Measurements from ENCODE around the gene CPED1.

Gene CPED1

GRCh38 chr7:121304102-121304658 is 315.7 kb downstream of the CPED1 start:
- Histone ChIP-seq H3K14ac (ENCODE audit: low read length) (no peak overlapping the region), H3K27me3 (ENCODE audit: control insufficient read depth in 3 of 3, insufficient read depth in 3 of 3, low read depth in 1 of 3, low read length in 3 of 3) (no peaks in the 10 kb centered on the region), H2BK15ac (ENCODE audit: low read length) (no peak overlapping the region), H3K27ac (replicated peaks; ENCODE audit: low read length) (no peak overlapping the region), H3K9me3 (replicated peaks in 1 of 2; ENCODE audit: control insufficient read depth in 2 of 2, insufficient read depth in 1 of 2, low read depth in 1 of 2, low read length in 2 of 2) (no peaks in the 10 kb centered on the region), H3K18ac (ENCODE audit: low read length) (no peak overlapping the region), H3K4me2 (ENCODE audit: insufficient read depth, low read length, poor library complexity, severe bottlenecking) (no peak overlapping the region), H3K4ac (ENCODE audit: low read length) (no peak overlapping the region), H2BK5ac (ENCODE audit: low read length) (no peak overlapping the region), H4K91ac (ENCODE audit: low read depth, low read length, poor library complexity) (no peak overlapping the region), H2AK5ac (ENCODE audit: low read depth, low read length) (no peak overlapping the region), H2BK120ac (ENCODE audit: low read depth, low read length) (no peak overlapping the region), H4K8ac (ENCODE audit: low read depth, low read length) (no peak overlapping the region), H3K79me1 (ENCODE audit: low read depth, low read length) (no peaks in the 10 kb centered on the region), H3K4me1 (ENCODE audit: control insufficient read depth in 2 of 2, insufficient read depth in 1 of 2, low read depth in 1 of 2, low read length in 2 of 2) (no peaks in the 10 kb centered on the region), H3K9ac (ENCODE audit: low read depth, low read length, poor library complexity) (no peak overlapping the region), H2AFZ (ENCODE audit: low read length) (no peak overlapping the region), H3K36me3 (replicated peaks in 1 of 2; ENCODE audit: control insufficient read depth in 2 of 2, insufficient read depth in 2 of 2, low read length in 2 of 2) (no peaks in the 10 kb centered on the region), H3K4me3 (ENCODE audit: low read length in 2 of 2) (no peak overlapping the region), H2BK12ac (ENCODE audit: low read length) (no peak overlapping the region), H3K23ac (ENCODE audit: low read depth, low read length, poor library complexity) (no peak overlapping the region)
- no CpG with 5 or more reads among the region's 1 CpG for WGBS, 2 donors (ENCODE audit: extremely low coverage in 2 of 2, insufficient read length in 2 of 2, insufficient replicate concordance in 1 of 2)
- DNase-seq (ENCODE audit: low spot score): no peak

- Histone ChIP-seq H4K8ac (ENCODE audit: low read depth, low read length) (no peak overlapping the region), H2AFZ (ENCODE audit: low read length) (no peak overlapping the region), H3K36me3 (replicated peaks in 1 of 2; ENCODE audit: control insufficient read depth in 2 of 2, insufficient read depth in 2 of 2, low read length in 2 of 2) (no peaks in the 10 kb centered on the region), H3K9ac (ENCODE audit: low read depth, low read length, poor library complexity) (no peak overlapping the region), H3K23ac (ENCODE audit: low read depth, low read length, poor library complexity) (no peak overlapping the region), H4K91ac (ENCODE audit: low read depth, low read length, poor library complexity) (no peak overlapping the region), H3K4me3 (ENCODE audit: low read length in 2 of 2) (no peak overlapping the region), H2BK120ac (ENCODE audit: low read depth, low read length) (no peak overlapping the region), H3K14ac (ENCODE audit: low read length) (no peak overlapping the region), H2BK5ac (ENCODE audit: low read length) (no peak overlapping the region), H2AK5ac (ENCODE audit: low read depth, low read length) (no peak overlapping the region), H2BK15ac (ENCODE audit: low read length) (no peak overlapping the region), H3K4me1 (ENCODE audit: control insufficient read depth in 2 of 2, insufficient read depth in 1 of 2, low read depth in 1 of 2, low read length in 2 of 2) (no peaks in the 10 kb centered on the region), H3K79me1 (ENCODE audit: low read depth, low read length) (no peaks in the 10 kb centered on the region), H3K27ac (replicated peaks; ENCODE audit: low read length) (no peak overlapping the region), H3K4me2 (ENCODE audit: insufficient read depth, low read length, poor library complexity, severe bottlenecking) (no peak overlapping the region), H3K4ac (ENCODE audit: low read length) (no peak overlapping the region), H3K9me3 (replicated peaks in 1 of 2; ENCODE audit: control insufficient read depth in 2 of 2, insufficient read depth in 1 of 2, low read depth in 1 of 2, low read length in 2 of 2) (no peaks in the 10 kb centered on the region), H3K18ac (ENCODE audit: low read length) (no peak overlapping the region), H3K27me3 (ENCODE audit: control insufficient read depth in 3 of 3, insufficient read depth in 3 of 3, low read depth in 1 of 3, low read length in 3 of 3) (no peaks in the 10 kb centered on the region), H2BK12ac (ENCODE audit: low read length) (no peak overlapping the region)
- WGBS, 2 donors (ENCODE audit: extremely low coverage in 2 of 2, insufficient read length in 2 of 2, insufficient replicate concordance in 1 of 2): no CpG with 5 or more reads among the region's 3 CpGs
- DNase-seq (ENCODE audit: low spot score): no peak
Measured at GRCh38 chr7:121305109-121305508, 316.6 kb downstream of the CPED1 start.

GRCh38 chr7:121306565-121306964 is 318.1 kb downstream of the CPED1 start:
- no peak overlapping the region for H2AFZ ChIP-seq (ENCODE audit: low read length)
- H3K36me3 ChIP-seq (replicated peaks in 1 of 2; ENCODE audit: control insufficient read depth in 2 of 2, insufficient read depth in 2 of 2, low read length in 2 of 2): no peaks in the 10 kb centered on the region
- H3K4ac ChIP-seq (ENCODE audit: low read length): no peak overlapping the region
- no peak overlapping the region for H2BK15ac ChIP-seq (ENCODE audit: low read length)
- H3K79me1 ChIP-seq (ENCODE audit: low read depth, low read length): no peaks in the 10 kb centered on the region
- no peak overlapping the region for H4K91ac ChIP-seq (ENCODE audit: low read depth, low read length, poor library complexity)
- H3K4me3 ChIP-seq (ENCODE audit: low read length in 2 of 2): no peak overlapping the region
- H2BK5ac ChIP-seq (ENCODE audit: low read length): no peak overlapping the region
- H2BK120ac ChIP-seq (ENCODE audit: low read depth, low read length): no peak overlapping the region
- DNase-seq (ENCODE audit: low spot score): no peak
- H3K18ac ChIP-seq (ENCODE audit: low read length): no peak overlapping the region
- no peak overlapping the region for H4K8ac ChIP-seq (ENCODE audit: low read depth, low read length)
- no peak overlapping the region for H3K9ac ChIP-seq (ENCODE audit: low read depth, low read length, poor library complexity)
- no CpG with 5 or more reads among the region's 3 CpGs for whole genome bisulfite sequencing, 2 donors (ENCODE audit: extremely low coverage in 2 of 2, insufficient read length in 2 of 2, insufficient replicate concordance in 1 of 2)
- no peak overlapping the region for H3K27ac ChIP-seq (replicated peaks; ENCODE audit: low read length)
- no peaks in the 10 kb centered on the region for H3K4me1 ChIP-seq (ENCODE audit: control insufficient read depth in 2 of 2, insufficient read depth in 1 of 2, low read depth in 1 of 2, low read length in 2 of 2)
- H3K23ac ChIP-seq (ENCODE audit: low read depth, low read length, poor library complexity): no peak overlapping the region
- H2BK12ac ChIP-seq (ENCODE audit: low read length): no peak overlapping the region
- H3K14ac ChIP-seq (ENCODE audit: low read length): no peak overlapping the region
- H3K4me2 ChIP-seq (ENCODE audit: insufficient read depth, low read length, poor library complexity, severe bottlenecking): no peak overlapping the region
- no peaks in the 10 kb centered on the region for H3K27me3 ChIP-seq (ENCODE audit: control insufficient read depth in 3 of 3, insufficient read depth in 3 of 3, low read depth in 1 of 3, low read length in 3 of 3)
- H3K9me3 ChIP-seq (replicated peaks in 1 of 2; ENCODE audit: control insufficient read depth in 2 of 2, insufficient read depth in 1 of 2, low read depth in 1 of 2, low read length in 2 of 2): no peaks in the 10 kb centered on the region
- H2AK5ac ChIP-seq (ENCODE audit: low read depth, low read length): no peak overlapping the region

GRCh38 chr7:121307021-121307574 is 318.6 kb downstream of the CPED1 start:
- no peak overlapping the region for H2AFZ ChIP-seq (ENCODE audit: low read length)
- no peak overlapping the region for H2BK120ac ChIP-seq (ENCODE audit: low read depth, low read length)
- H2BK5ac ChIP-seq (ENCODE audit: low read length): no peak overlapping the region
- no peak overlapping the region for H3K14ac ChIP-seq (ENCODE audit: low read length)
- H4K8ac ChIP-seq (ENCODE audit: low read depth, low read length): no peak overlapping the region
- H3K18ac ChIP-seq (ENCODE audit: low read length): no peak overlapping the region
- no peak overlapping the region for H4K91ac ChIP-seq (ENCODE audit: low read depth, low read length, poor library complexity)
- no peak overlapping the region for H3K4ac ChIP-seq (ENCODE audit: low read length)
- no peak overlapping the region for H2BK15ac ChIP-seq (ENCODE audit: low read length)
- no peak overlapping the region for H3K23ac ChIP-seq (ENCODE audit: low read depth, low read length, poor library complexity)
- DNase-seq (ENCODE audit: low spot score): no peak
- H3K4me1 ChIP-seq (ENCODE audit: control insufficient read depth in 2 of 2, insufficient read depth in 1 of 2, low read depth in 1 of 2, low read length in 2 of 2): no peaks in the 10 kb centered on the region
- no peak overlapping the region for H2AK5ac ChIP-seq (ENCODE audit: low read depth, low read length)
- H3K9ac ChIP-seq (ENCODE audit: low read depth, low read length, poor library complexity): no peak overlapping the region
- no CpG with 5 or more reads among the region's 4 CpGs for WGBS, 2 donors (ENCODE audit: extremely low coverage in 2 of 2, insufficient read length in 2 of 2, insufficient replicate concordance in 1 of 2)
- H3K27me3 ChIP-seq (ENCODE audit: control insufficient read depth in 3 of 3, insufficient read depth in 3 of 3, low read depth in 1 of 3, low read length in 3 of 3): no peaks in the 10 kb centered on the region
- no peak overlapping the region for H3K4me2 ChIP-seq (ENCODE audit: insufficient read depth, low read length, poor library complexity, severe bottlenecking)
- no peaks in the 10 kb centered on the region for H3K9me3 ChIP-seq (replicated peaks in 1 of 2; ENCODE audit: control insufficient read depth in 2 of 2, insufficient read depth in 1 of 2, low read depth in 1 of 2, low read length in 2 of 2)
- no peak overlapping the region for H3K27ac ChIP-seq (replicated peaks; ENCODE audit: low read length)
- H3K4me3 ChIP-seq (ENCODE audit: low read length in 2 of 2): no peak overlapping the region
- no peaks in the 10 kb centered on the region for H3K79me1 ChIP-seq (ENCODE audit: low read depth, low read length)
- no peak overlapping the region for H2BK12ac ChIP-seq (ENCODE audit: low read length)
- no peaks in the 10 kb centered on the region for H3K36me3 ChIP-seq (replicated peaks in 1 of 2; ENCODE audit: control insufficient read depth in 2 of 2, insufficient read depth in 2 of 2, low read length in 2 of 2)
